K562 (cell line): ENCODE results near the gene ZC3H12C. TPM values are rescaled to one million over a fixed set of nuclear protein-coding genes. Genes with fewer than 3 reads are reported as not detected.

Source experiments
- ATAC-seq: fragments of 200-7000 bp; cut with Tn5 transposase; 3 replicates; pipeline ENCODE4 v1.9.1; 2020; ENCODE audit warnings: moderate library complexity
- BruUV-seq: library from RNA; stranded (reverse); fragments of 400-500 nt; replicated peaks from 2 replicates; lab custom pipeline; 2021; lab: Mats Ljungman, UMichigan
- CTCF ChIA-PET: fragments of 300-600 bp; formaldehyde crosslinking; extraction: SDS; loops from one replicate; lab custom pipeline; 2021; ENCODE audit warnings: low intra/inter-chr PET ratio; lab: Yijun Ruan, JAX
- POLR2A ChIA-PET: fragments of 300-600, 350-650 bp; sonication (Branson Sonifier 250); formaldehyde crosslinking; extraction: SDS; loops from one replicate; lab custom pipeline; 2021; ENCODE audit warnings: antibody characterized with exemption, inconsistent platforms; lab: Yijun Ruan, JAX
- DNase-seq, 4 experiments: peaks; one replicate each; pipeline versions ENCODE4 v3.0.0 to v3.0.0-alpha.2; 2011 to 2018; ENCODE audit warnings: low spot score in 3 of 4, mixed read lengths in 3 of 4; ENCODE audit errors: extremely low read depth in 1 of 4
- FAIRE-seq: peaks from 2 replicates; lab custom pipeline; 2011; peaks lifted over from hg19 to GRCh38; lab: Jason Lieb, UNC
- H2AFZ ChIP-seq: 2 replicates; pipeline ENCODE4 v1.6.0; 2011; ENCODE audit warnings: low read depth, low read length, control low read depth, inconsistent platforms
- H3K27ac ChIP-seq: fragments of 200-600 bp; 3 replicates; pipeline ENCODE4 v1.8.0; 2011; ENCODE audit warnings: low read depth, mild to moderate bottlenecking, control low read depth, inconsistent platforms, low read length, moderate library complexity, mixed read lengths; ENCODE audit errors: extremely low read depth
- H3K27me3 ChIP-seq, 2 experiments: fragments of 300-600 bp in 1 of 2; 2 replicates in 1 of 2; 3 replicates in 1 of 2; pipeline versions ENCODE4 v1.6.0 to v1.8.0; 2011; ENCODE audit warnings: inconsistent platforms in 2 of 2, low read length in 2 of 2, mild to moderate bottlenecking in 1 of 2, mixed read lengths in 1 of 2, moderate library complexity in 1 of 2; ENCODE audit not compliant: control insufficient read depth in 2 of 2, insufficient read depth in 2 of 2
- H3K36me3 ChIP-seq: fragments of 300-600 bp; 3 replicates; pipeline ENCODE4 v1.8.0; 2011; ENCODE audit warnings: mild to moderate bottlenecking, low read length, inconsistent platforms; ENCODE audit not compliant: control insufficient read depth, insufficient read depth
- H3K4me1 ChIP-seq, 2 experiments: fragments of 200-600 bp in 1 of 2; replicated peaks in 1 of 2; 2 replicates in 1 of 2; 3 replicates in 1 of 2; pipeline versions ENCODE4 v1.5.1 to v1.8.0; 2011; ENCODE audit warnings: inconsistent platforms in 2 of 2, low read length in 2 of 2, mild to moderate bottlenecking in 1 of 2, mixed read lengths in 1 of 2, moderate library complexity in 1 of 2; ENCODE audit not compliant: control insufficient read depth in 2 of 2, insufficient read depth in 2 of 2
- H3K4me2 ChIP-seq: 2 replicates; pipeline ENCODE4 v1.6.1; 2011; ENCODE audit warnings: low read length, control low read depth, inconsistent platforms, mixed read lengths; ENCODE audit not compliant: insufficient read depth
- H3K4me3 ChIP-seq: fragments of 200-600 bp; sonication (generic), shearing (Covaris generic); 2 replicates; pipeline ENCODE4 v1.5.1; 2016; ENCODE audit warnings: control low read depth, inconsistent platforms
- H3K79me2 ChIP-seq: fragments of 200-600 bp; 3 replicates; pipeline ENCODE4 v1.8.0; 2011; ENCODE audit warnings: low read length, inconsistent platforms; ENCODE audit not compliant: control insufficient read depth, insufficient read depth
- H3K9ac ChIP-seq, 2 experiments: 2 replicates each; pipeline versions ENCODE4 v1.6.0 to v1.6.1; 2011; ENCODE audit warnings: low read depth in 2 of 2, low read length in 2 of 2, control low read depth in 1 of 2, inconsistent platforms in 1 of 2, mild to moderate bottlenecking in 1 of 2, mixed read lengths in 1 of 2; ENCODE audit not compliant: insufficient read depth in 1 of 2
- H3K9me1 ChIP-seq: one replicate; pipeline ENCODE4 v1.6.0; 2011; ENCODE audit warnings: inconsistent platforms, mild to moderate bottlenecking, low read length, moderate library complexity; ENCODE audit not compliant: control insufficient read depth, insufficient read depth
- H3K9me3 ChIP-seq: replicated peaks from 2 replicates; pipeline ENCODE4 v1.5.1; 2011; ENCODE audit warnings: low read depth, low read length, inconsistent platforms; ENCODE audit not compliant: control insufficient read depth, insufficient read depth
- H4K20me1 ChIP-seq: replicated peaks from 2 replicates; pipeline ENCODE4 v1.6.1; 2011; ENCODE audit warnings: low read length, inconsistent platforms, mixed read lengths; ENCODE audit not compliant: control insufficient read depth, insufficient read depth
- E2F6 ChIP-seq, 2 experiments: IDR thresholded peaks; 2 replicates each; pipeline ENCODE4 v1.6.1; 2011; ENCODE audit warnings: borderline replicate concordance in 1 of 2, control low read depth in 1 of 2, low read depth in 1 of 2, low read length in 1 of 2, mild to moderate bottlenecking in 1 of 2, mixed read lengths in 1 of 2, moderate library complexity in 1 of 2; ENCODE audit not compliant: insufficient read depth in 1 of 2, insufficient read length in 1 of 2, poor library complexity in 1 of 2, severe bottlenecking in 1 of 2; ENCODE audit errors: extremely low read depth in 1 of 2
- FOSL1 ChIP-seq: fragments of 200-800 bp; sonication (Bioruptor generic); conservative IDR thresholded peaks from 2 replicates; pipeline ENCODE4 v1.6.1; 2016; ENCODE audit warnings: missing genetic modification characterization, missing compliant biosample characterization
- HMBOX1 ChIP-seq: sonication (generic); IDR thresholded peaks from 2 replicates; pipeline ENCODE4 v1.6.1; 2016
- MTA3 ChIP-seq: fragments of 450-650 bp; formaldehyde crosslinking; IDR thresholded peaks from 2 replicates; pipeline ENCODE4 v1.6.1; 2017; ENCODE audit warnings: mild to moderate bottlenecking, borderline replicate concordance
- ZNF311 ChIP-seq: fragments of 250-450 bp; sonication (Bioruptor Pico); IDR thresholded peaks from 2 replicates; pipeline ENCODE4 v1.4.0; 2020; ENCODE audit warnings: mild to moderate bottlenecking, moderate library complexity
- WGBS: fragments of 100-300 bp; shearing (Covaris generic); methylation state at CpG from one replicate; pipeline ENCODE4 v1.1.6; 2016; ENCODE audit warnings: low coverage, mixed read lengths; ENCODE audit not compliant: insufficient coverage; ENCODE audit errors: missing lambda C conversion rate; 5-methylcytosine and 5-hydroxymethylcytosine counted together
- in situ Hi-C: fragments of 300-500 bp; cut with MboI; formaldehyde crosslinking; loops from 4 replicates; pipeline ENCODE4 v1.15.0; 2018; ENCODE audit warnings: inconsistent platforms, mixed read lengths
- intact Hi-C: fragments of 100-400 bp; cut with micrococcal nuclease; formaldehyde crosslinking; loops from 2 replicates; pipeline ENCODE4 v1.14.2; 2022
- polyA plus RNA-seq, 8 experiments: library from polyadenylated mRNA; depleted of rRNA in 4 of 8; stranded (reverse) in 5 of 8; unstranded in 3 of 8; fragments of >200 nt; fragmentation: Nextera tagmentation in 2 of 8; fragmentation: Illumina TruSeq in 1 of 8; extraction: Ambion mirVana in 2 of 8; extraction: Trizol in 1 of 8; gene quantifications; 2 replicates each; pipeline versions ENCODE4 v1.2.1 to v1.2.3, GENCODE V29; 2011 to 2014; ENCODE audit warnings: inconsistent platforms in 1 of 8, missing spikeins in 1 of 8
- total RNA-seq, 7 experiments: library from RNA; depleted of rRNA in 6 of 7; stranded (reverse); fragments of >200 nt in 6 of 7; fragmentation: Illumina TruSeq in 2 of 7; extraction: Trizol in 2 of 7; gene quantifications; 2 replicates each; pipeline versions ENCODE4 v1.2.1 to v1.2.3, GENCODE V29; 2011 to 2021; ENCODE audit warnings: low replicate concordance in 1 of 7

ZC3H12C gene
- total and polyA plus RNA-seq, 9 of the 15 experiments (the other 6 are each of a cell fraction or from before 2014, with no cell fraction given) = 0.56 to 5.9 (median 3.3) TPM

DNA sequence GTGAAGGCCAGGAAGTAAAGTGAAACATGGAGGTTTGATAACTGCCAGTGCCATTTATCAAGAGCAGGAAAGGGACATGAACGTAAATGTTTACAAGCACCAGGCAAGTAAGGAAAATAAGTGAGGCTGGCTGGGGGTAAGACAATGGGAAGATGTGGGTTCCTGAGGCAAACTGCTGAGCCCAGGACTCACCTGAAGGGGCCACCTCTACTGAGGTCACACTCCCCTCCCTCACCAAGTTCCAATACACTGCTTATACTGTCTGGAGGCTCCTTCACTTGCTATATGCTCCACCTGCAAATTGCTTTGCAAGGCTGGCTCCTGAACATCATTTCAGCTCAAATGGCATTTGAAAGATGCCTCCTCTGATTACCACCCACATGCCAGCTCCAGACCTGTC, 10.3 kb upstream of the ZC3H12C start:
- in situ Hi-C loops = no loop called here
- Histone ChIP-seq H3K9me3 (peaks cover 4% of the 10 kb centered on the region; the same call in 1 of the 2 replicates), H3K27me3 (no peaks in the 10 kb centered on the region), H3K4me2 (no peak overlapping the region), H2AFZ (peak overlapping the region; percentile 46), H3K4me1 (peaks cover 0 to 18% of the 10 kb centered on the region in 2 experiments; a peak in 2 of 5 replicates), H3K9me1 (no peaks in the 10 kb centered on the region), H4K20me1 (no peaks in the 10 kb centered on the region), H3K27ac (no peak overlapping the region), H3K36me3 (no peaks in the 10 kb centered on the region), H3K9ac (no peak overlapping the region), H3K79me2 (no peaks in the 10 kb centered on the region), H3K4me3 (no peak overlapping the region)
- TF ChIP-seq ZNF311 (CRISPR knock-in tag) (0 out of 2 replicates have a peak, but pooled peaks have one; percentile 2), HMBOX1 (no peak), E2F6 (IDR thresholded peaks at IDR 0.05; ENCODE audit: borderline replicate concordance in 1 of 2, extremely low read depth in 1 of 2, insufficient read depth in 1 of 2, insufficient read length in 1 of 2, low read depth in 1 of 2, low read length in 1 of 2, poor library complexity in 1 of 2, severe bottlenecking in 1 of 2) (no peak), FOSL1 (tag) (no peak), MTA3 (no peak)
- POLR2A ChIA-PET = interaction anchor here (0.7 to 1.2 kb wide), 2 partner anchors 10 to 13 kb away, joined by 3 read pairs; partner anchors contain the start of gene ZC3H12C
- no peak for DNase-seq
- FAIRE-seq = no peak
- intact Hi-C loops = no loop called here
- WGBS = 13% methylated on average over 1 of the region's 1 CpG
- CTCF ChIA-PET = no interaction called here
- no peak for ATAC-seq
- no TSS peak for BruUV-seq
